Endodermal cell (in vitro differentiated cells): ENCODE results near the gene BCL6. TPM values are rescaled to one million over a fixed set of nuclear protein-coding genes. Genes with fewer than 3 reads are reported as not detected.

Experiments used
- DNase-seq: peaks from one replicate; pipeline ENCODE4 v3.0.0-alpha.2; 2017
- H3K27ac ChIP-seq: 2 replicates; pipeline ENCODE4 v1.5.1; 2013; ENCODE audit warnings: mild to moderate bottlenecking, low read depth, low read length, moderate library complexity
- H3K27me3 ChIP-seq: 2 replicates; pipeline ENCODE4 v1.6.1; 2013; ENCODE audit warnings: mild to moderate bottlenecking, low read length, moderate library complexity; ENCODE audit not compliant: insufficient read depth, control insufficient read depth, poor library complexity, severe bottlenecking
- H3K36me3 ChIP-seq: 2 replicates; pipeline ENCODE4 v1.7.0; 2013; ENCODE audit warnings: mild to moderate bottlenecking, low read length, moderate library complexity; ENCODE audit not compliant: control insufficient read depth, insufficient read depth
- H3K4me1 ChIP-seq: one replicate; pipeline ENCODE4 v1.7.0; 2013; ENCODE audit warnings: low read length; ENCODE audit not compliant: control insufficient read depth, insufficient read depth
- H3K4me3 ChIP-seq: 2 replicates; pipeline ENCODE4 v1.5.1; 2013; ENCODE audit warnings: mild to moderate bottlenecking, low read length, moderate library complexity
- H3K9ac ChIP-seq: 2 replicates; pipeline ENCODE4 v1.6.1; 2013; ENCODE audit warnings: mild to moderate bottlenecking, low read length, moderate library complexity; ENCODE audit not compliant: poor library complexity, severe bottlenecking; ENCODE audit errors: extremely low read depth
- H3K9me3 ChIP-seq: 2 replicates; pipeline ENCODE4 v1.6.1; 2013; ENCODE audit warnings: mild to moderate bottlenecking, low read length, moderate library complexity; ENCODE audit not compliant: control insufficient read depth
- H3K27ac Mint-ChIP-seq: 2 replicates; pipeline ENCODE4 v1.8.0; 2020; ENCODE audit warnings: mixed read lengths
- H3K27me3 Mint-ChIP-seq: 2 replicates; pipeline ENCODE4 v1.8.0; 2021; ENCODE audit warnings: mild to moderate bottlenecking, mixed read lengths; ENCODE audit not compliant: insufficient read depth
- H3K36me3 Mint-ChIP-seq: 2 replicates; pipeline ENCODE4 v1.8.0; 2020; ENCODE audit warnings: low read depth, mixed read lengths
- H3K4me1 Mint-ChIP-seq: 2 replicates; pipeline ENCODE4 v1.8.0; 2020; ENCODE audit warnings: mixed read lengths
- H3K4me3 Mint-ChIP-seq: 2 replicates; pipeline ENCODE4 v1.8.0; 2020; ENCODE audit warnings: mild to moderate bottlenecking, moderate library complexity, mixed read lengths
- H3K9me3 Mint-ChIP-seq: 2 replicates; pipeline ENCODE4 v1.8.0; 2020; ENCODE audit warnings: mild to moderate bottlenecking, mixed read lengths
- WGBS, 2 experiments: methylation state at CpG; one replicate each; pipeline versions ENCODE4 v1.1.5 to v1.1.7; 2013; ENCODE audit warnings: missing lambda C conversion rate in 2 of 2, mixed read lengths in 1 of 2; ENCODE audit not compliant: insufficient coverage in 1 of 2, insufficient read length in 1 of 2; 5-methylcytosine and 5-hydroxymethylcytosine counted together
- total RNA-seq, 2 donors: library from RNA; stranded (reverse); fragmentation: NEBNext Ultra II Directional in 1 of 2; extraction: Animal tissue kit (Norgen Biotek cat#: 25700) in 1 of 2; gene quantifications; 2 replicates in 1 of 2; 3 replicates in 1 of 2; pipeline ENCODE4 v1.2.1, GENCODE V29; 2021
- TF ChIP-seq, protein P1 (sequence below): fragments of 200-600 bp; sonication (generic); conservative IDR thresholded peaks from 2 replicates; pipeline ENCODE4 v1.5.0; 2021; ENCODE audit warnings: antibody characterized with exemption, mild to moderate bottlenecking

BCL6 gene
- total RNA-seq, 2 donors from 2014 or later: 3.8 to 3.9 TPM

DNA sequence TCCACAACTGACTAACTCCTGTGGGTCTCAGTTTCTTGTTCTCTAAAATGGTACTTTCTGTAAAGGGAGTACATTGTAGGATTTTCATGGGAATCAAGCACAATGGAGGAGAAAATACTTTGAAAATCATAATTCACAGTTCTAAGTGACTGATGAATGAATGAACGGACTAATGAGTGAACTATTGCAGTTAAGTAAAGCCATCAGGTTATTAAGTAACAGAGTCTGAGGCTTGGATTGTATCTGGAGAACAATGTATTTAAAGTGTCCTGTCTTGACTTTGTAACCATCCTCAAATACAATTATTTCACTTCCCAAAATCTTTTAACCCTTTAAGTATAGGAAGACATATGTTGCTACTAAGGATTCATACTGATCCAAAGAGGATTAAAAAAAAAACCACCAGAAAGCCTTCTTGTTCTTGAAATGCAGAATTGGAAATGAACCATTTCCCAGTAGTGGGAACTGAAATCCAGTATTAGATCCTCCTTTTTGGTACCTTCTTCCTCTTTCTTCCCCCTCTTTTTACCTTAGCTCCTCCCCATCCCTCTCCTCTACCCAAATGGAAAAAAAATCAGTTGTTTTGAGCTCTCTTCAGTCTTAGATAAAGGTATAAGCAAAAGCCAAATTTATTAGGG lies 13.2 kb upstream of the BCL6 start:
- Histone ChIP-seq H3K9ac (no peak overlapping the region), H3K36me3 (no peaks in the 10 kb centered on the region), H3K4me3 (no peak overlapping the region), H3K27me3 (peaks cover 43% of the 10 kb centered on the region), H3K27ac (no peak overlapping the region), H3K4me1 (peaks cover 4% of the 10 kb centered on the region), H3K9me3 (no peaks in the 10 kb centered on the region)
- H3K4me3 Mint-ChIP-seq: no peak overlapping the region
- no peak for DNase-seq
- H3K4me1 Mint-ChIP-seq: peaks cover 21% of the 10 kb centered on the region
- H3K36me3 Mint-ChIP-seq: no peaks in the 10 kb centered on the region
- peaks cover 38% of the 10 kb centered on the region for H3K27me3 Mint-ChIP-seq
- TF ChIP-seq, protein P1, sequence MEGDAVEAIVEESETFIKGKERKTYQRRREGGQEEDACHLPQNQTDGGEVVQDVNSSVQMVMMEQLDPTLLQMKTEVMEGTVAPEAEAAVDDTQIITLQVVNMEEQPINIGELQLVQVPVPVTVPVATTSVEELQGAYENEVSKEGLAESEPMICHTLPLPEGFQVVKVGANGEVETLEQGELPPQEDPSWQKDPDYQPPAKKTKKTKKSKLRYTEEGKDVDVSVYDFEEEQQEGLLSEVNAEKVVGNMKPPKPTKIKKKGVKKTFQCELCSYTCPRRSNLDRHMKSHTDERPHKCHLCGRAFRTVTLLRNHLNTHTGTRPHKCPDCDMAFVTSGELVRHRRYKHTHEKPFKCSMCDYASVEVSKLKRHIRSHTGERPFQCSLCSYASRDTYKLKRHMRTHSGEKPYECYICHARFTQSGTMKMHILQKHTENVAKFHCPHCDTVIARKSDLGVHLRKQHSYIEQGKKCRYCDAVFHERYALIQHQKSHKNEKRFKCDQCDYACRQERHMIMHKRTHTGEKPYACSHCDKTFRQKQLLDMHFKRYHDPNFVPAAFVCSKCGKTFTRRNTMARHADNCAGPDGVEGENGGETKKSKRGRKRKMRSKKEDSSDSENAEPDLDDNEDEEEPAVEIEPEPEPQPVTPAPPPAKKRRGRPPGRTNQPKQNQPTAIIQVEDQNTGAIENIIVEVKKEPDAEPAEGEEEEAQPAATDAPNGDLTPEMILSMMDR: no peak
- H3K9me3 Mint-ChIP-seq: no peaks in the 10 kb centered on the region
- WGBS, 2 experiments: 93 to 100% methylated on average over 1 of the region's 1 CpG
- H3K27ac Mint-ChIP-seq: no peak overlapping the region

DNA sequence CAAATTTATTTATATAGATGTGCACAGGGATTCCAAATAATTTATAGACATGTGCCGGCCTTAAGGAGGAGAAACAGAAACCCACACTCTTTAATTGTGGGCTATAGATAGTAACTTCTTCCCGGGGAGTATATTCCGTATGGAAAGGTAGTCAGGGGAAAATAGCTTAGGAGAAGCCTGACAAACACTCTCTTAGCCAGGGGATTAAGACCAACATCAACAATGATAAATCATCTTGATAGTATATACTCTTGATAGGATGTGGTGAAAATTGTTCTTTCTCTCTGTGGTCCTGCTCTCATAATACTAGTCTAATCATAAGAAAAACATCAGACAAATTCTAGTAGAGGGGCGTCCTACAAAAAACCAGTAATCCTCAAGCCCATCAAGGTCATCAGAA lies 8.2 kb upstream of the BCL6 start:
- Mint-ChIP-seq H3K9me3 (no peaks in the 10 kb centered on the region), H3K4me3 (no peak overlapping the region), H3K4me1 (peaks cover 26% of the 10 kb centered on the region), H3K36me3 (no peaks in the 10 kb centered on the region), H3K27ac (no peak overlapping the region), H3K27me3 (peaks cover 27% of the 10 kb centered on the region)
- TF ChIP-seq, protein P1: no peak
- 93% methylated on average over 4 of the region's 4 CpGs; no CpG with 5 or more reads in 1 of the 2 experiments for WGBS, 2 experiments
- Histone ChIP-seq H3K4me3 (no peak overlapping the region), H3K27ac (no peak overlapping the region), H3K9ac (no peak overlapping the region), H3K36me3 (no peaks in the 10 kb centered on the region), H3K9me3 (no peaks in the 10 kb centered on the region), H3K27me3 (peaks cover 21% of the 10 kb centered on the region), H3K4me1 (no peaks in the 10 kb centered on the region)
- DNase-seq: no peak

DNA sequence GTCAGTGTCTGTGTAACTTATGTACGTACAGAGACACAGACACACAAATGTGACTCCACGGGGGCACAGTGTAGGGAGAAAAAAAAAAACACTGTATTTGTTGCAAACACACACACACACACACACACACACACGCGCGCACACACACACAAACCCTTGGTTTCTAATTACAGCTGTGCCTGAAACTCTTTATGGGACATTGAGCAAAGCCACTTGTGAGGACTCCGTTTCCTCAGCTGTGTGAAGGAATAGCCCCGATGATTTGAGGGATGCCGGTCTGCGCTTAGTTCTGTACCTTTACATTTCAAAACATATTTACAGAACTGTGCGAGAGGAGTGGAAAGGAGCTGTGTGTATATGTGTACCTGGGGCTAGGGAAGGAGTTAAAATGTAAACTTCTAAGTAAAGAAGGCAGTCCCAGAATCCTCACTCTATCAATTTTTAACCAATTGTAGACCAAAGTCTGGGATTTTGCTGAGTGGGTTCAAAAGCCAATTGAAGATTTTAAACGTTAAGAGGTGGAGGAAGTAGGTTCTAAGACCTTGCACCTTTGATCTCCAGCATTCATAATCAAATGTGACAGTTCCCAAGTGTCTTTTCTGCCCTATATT lies 5.3 kb upstream of the BCL6 start:
- Histone ChIP-seq H3K27ac (no peak overlapping the region), H3K36me3 (no peaks in the 10 kb centered on the region), H3K4me3 (no peak overlapping the region), H3K9ac (no peak overlapping the region), H3K27me3 (peaks cover 7% of the 10 kb centered on the region), H3K4me1 (no peaks in the 10 kb centered on the region), H3K9me3 (no peaks in the 10 kb centered on the region)
- 76% methylated on average over 10 of the region's 11 CpGs; no CpG with 5 or more reads in 1 of the 2 experiments for WGBS, 2 experiments
- DNase-seq: no peak
- H3K36me3 Mint-ChIP-seq: no peaks in the 10 kb centered on the region
- H3K27me3 Mint-ChIP-seq: peaks cover 12% of the 10 kb centered on the region
- H3K4me1 Mint-ChIP-seq: peaks cover 54% of the 10 kb centered on the region
- H3K27ac Mint-ChIP-seq: peak overlapping the region; percentile 88
- peak overlapping the region; percentile 48 for H3K4me3 Mint-ChIP-seq
- no peaks in the 10 kb centered on the region for H3K9me3 Mint-ChIP-seq
- TF ChIP-seq, protein P1: no peak
